C4-2B (cell line): ENCODE data around the gene HIRA.

ENCODE experiments used
- ZFX ChIP-seq: fragments of 450-650 bp; IDR thresholded peaks from 2 replicates; pipeline ENCODE4 v1.6.1; 2017
- TF ChIP-seq, protein P1 (sequence below): fragments of 450-650 bp; conservative IDR thresholded peaks from 2 replicates; pipeline ENCODE4 v1.5.1; 2017; ENCODE audit warnings: mild to moderate bottlenecking

DNA sequence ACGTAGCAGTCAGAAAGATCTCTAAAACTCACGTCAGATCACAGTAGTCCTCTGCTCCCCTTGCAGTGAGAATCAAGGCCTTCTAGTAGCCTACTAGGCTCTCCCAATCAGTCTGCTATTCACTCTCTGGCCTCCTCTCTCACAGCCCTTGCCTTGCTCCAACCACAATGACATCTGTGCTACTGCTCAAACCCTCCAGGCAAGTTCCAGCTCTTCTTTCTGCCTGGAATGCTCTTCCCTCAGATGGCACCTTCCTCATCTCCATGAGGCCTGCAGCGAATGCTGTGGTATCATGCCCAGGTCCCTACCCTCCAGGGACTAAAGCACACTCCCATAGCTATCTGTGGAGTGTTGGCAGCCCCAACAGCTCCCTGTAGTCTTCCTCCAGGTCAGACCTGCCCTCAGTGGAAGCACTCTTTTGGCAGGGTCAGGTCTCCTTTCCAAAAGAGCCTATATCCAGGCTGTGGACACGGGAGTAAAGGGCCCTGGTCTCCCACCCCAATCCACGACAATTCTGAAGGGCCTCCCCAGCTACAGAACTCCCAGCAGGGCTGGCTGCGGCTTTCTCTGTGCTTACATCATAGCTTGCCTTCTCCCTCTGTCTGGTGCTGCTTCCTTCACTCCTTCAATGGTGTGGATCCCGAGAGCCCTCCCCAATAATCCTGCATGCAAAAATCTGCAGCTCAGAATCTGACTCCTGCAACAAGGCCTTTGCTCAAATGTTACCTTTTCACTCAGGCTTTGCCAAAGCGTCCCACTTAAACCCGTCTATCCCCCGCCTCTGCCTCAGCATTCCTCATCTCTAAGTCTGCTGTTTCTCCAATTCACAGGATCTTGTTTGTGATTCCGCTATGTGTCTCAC, 8.9 kb downstream of the HIRA start:
- TF ChIP-seq, protein P1, sequence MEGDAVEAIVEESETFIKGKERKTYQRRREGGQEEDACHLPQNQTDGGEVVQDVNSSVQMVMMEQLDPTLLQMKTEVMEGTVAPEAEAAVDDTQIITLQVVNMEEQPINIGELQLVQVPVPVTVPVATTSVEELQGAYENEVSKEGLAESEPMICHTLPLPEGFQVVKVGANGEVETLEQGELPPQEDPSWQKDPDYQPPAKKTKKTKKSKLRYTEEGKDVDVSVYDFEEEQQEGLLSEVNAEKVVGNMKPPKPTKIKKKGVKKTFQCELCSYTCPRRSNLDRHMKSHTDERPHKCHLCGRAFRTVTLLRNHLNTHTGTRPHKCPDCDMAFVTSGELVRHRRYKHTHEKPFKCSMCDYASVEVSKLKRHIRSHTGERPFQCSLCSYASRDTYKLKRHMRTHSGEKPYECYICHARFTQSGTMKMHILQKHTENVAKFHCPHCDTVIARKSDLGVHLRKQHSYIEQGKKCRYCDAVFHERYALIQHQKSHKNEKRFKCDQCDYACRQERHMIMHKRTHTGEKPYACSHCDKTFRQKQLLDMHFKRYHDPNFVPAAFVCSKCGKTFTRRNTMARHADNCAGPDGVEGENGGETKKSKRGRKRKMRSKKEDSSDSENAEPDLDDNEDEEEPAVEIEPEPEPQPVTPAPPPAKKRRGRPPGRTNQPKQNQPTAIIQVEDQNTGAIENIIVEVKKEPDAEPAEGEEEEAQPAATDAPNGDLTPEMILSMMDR: no peak
- TF ChIP-seq ZFX: no peak
